ENCODE results near the gene PLCB2.

Gene PLCB2

DNA sequence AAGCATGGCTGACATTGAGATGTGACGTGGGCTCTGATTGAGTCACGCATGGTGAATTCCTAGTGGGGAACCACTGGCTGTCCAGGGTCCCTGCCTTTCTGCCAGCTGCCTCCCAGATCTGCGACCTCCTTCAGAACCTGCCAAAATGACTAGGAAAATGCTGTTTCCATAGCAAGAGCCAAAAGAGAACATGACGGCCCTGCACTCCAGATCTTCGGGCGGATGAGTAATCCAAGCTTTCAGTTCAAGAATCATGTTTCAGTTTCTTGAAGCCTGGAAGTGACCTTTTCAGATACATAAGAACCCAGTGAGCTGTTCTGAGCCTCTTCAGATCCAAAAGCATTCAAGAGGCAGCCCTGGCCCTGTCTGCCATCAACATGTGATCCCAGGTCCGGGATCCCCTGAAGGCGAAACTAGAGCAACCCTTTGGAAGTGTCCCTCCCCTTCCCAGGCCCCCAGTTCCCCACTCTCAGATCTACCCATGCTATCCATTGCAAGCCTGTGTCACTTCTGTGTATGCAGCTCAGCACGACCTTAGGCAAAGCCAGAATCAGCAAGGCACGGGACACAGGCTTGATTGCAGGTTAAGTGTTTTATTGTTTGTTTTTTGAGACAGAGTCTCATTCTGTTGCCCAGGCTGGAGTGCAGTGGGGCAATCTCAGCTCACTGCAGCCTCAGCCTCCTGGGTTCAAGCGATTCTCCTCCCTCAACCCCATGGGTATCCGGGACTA lies 44.5 kb downstream of the PLCB2 start:
- no peak for TF ChIP-seq TCF12 (IDR thresholded peaks at IDR 0.05; ENCODE audit: low read depth)
- TF ChIP-seq, protein P1, sequence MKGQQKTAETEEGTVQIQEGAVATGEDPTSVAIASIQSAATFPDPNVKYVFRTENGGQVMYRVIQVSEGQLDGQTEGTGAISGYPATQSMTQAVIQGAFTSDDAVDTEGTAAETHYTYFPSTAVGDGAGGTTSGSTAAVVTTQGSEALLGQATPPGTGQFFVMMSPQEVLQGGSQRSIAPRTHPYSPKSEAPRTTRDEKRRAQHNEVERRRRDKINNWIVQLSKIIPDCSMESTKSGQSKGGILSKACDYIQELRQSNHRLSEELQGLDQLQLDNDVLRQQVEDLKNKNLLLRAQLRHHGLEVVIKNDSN (IDR thresholded peaks at IDR 0.05): no peak
- no peak for TF ChIP-seq CEBPB (IDR thresholded peaks at IDR 0.05)
- no peak for TF ChIP-seq EP300 (IDR thresholded peaks at IDR 0.05; ENCODE audit: borderline replicate concordance)
- TF ChIP-seq EGR1 (IDR thresholded peaks at IDR 0.05): no peak
- no peak for TF ChIP-seq NFIC (IDR thresholded peaks at IDR 0.05)
- no peak for TF ChIP-seq CREB1 (IDR thresholded peaks at IDR 0.05; ENCODE audit: low read depth)
- TF ChIP-seq, protein P2, sequence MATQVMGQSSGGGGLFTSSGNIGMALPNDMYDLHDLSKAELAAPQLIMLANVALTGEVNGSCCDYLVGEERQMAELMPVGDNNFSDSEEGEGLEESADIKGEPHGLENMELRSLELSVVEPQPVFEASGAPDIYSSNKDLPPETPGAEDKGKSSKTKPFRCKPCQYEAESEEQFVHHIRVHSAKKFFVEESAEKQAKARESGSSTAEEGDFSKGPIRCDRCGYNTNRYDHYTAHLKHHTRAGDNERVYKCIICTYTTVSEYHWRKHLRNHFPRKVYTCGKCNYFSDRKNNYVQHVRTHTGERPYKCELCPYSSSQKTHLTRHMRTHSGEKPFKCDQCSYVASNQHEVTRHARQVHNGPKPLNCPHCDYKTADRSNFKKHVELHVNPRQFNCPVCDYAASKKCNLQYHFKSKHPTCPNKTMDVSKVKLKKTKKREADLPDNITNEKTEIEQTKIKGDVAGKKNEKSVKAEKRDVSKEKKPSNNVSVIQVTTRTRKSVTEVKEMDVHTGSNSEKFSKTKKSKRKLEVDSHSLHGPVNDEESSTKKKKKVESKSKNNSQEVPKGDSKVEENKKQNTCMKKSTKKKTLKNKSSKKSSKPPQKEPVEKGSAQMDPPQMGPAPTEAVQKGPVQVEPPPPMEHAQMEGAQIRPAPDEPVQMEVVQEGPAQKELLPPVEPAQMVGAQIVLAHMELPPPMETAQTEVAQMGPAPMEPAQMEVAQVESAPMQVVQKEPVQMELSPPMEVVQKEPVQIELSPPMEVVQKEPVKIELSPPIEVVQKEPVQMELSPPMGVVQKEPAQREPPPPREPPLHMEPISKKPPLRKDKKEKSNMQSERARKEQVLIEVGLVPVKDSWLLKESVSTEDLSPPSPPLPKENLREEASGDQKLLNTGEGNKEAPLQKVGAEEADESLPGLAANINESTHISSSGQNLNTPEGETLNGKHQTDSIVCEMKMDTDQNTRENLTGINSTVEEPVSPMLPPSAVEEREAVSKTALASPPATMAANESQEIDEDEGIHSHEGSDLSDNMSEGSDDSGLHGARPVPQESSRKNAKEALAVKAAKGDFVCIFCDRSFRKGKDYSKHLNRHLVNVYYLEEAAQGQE (IDR thresholded peaks at IDR 0.05; ENCODE audit: low read depth): no peak
- no peak for TF ChIP-seq ZBTB7A (IDR thresholded peaks at IDR 0.05; ENCODE audit: low read depth)
- no peak for TF ChIP-seq TAF1 (IDR thresholded peaks at IDR 0.05; ENCODE audit: low read depth)
- no peak for TF ChIP-seq RAD21 (IDR thresholded peaks at IDR 0.05; ENCODE audit: low read depth)
- no peak for TF ChIP-seq TEAD4 (IDR thresholded peaks at IDR 0.05)
- no peak for TF ChIP-seq FOXM1 (IDR thresholded peaks at IDR 0.05; ENCODE audit: borderline replicate concordance, low read depth)
- no peak for TF ChIP-seq YY1 (IDR thresholded peaks at IDR 0.05; ENCODE audit: low read depth)
- TF ChIP-seq, protein P3, sequence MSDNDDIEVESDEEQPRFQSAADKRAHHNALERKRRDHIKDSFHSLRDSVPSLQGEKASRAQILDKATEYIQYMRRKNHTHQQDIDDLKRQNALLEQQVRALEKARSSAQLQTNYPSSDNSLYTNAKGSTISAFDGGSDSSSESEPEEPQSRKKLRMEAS (IDR thresholded peaks at IDR 0.05): no peak

DNA sequence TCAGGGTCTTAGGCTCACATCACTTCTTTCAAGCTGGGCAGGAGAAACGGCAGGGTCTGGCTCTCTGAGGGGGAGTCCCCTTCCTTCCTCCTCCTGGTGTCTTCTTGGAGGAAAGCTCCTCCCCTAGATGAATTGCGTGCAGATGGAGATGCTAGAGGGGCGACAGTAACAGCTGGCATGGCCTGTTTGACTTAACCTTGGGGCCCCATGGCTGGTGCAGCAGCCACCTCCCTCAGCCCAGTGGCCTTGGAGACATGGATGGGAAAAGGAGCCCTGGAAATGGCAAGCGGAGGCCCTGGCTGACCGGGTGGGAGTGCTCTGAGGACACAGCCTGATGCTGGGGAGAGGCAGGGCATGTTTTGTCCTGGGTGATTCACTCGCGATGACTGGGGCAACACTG lies 48.7 kb downstream of the PLCB2 start:
- TF ChIP-seq RAD21 (IDR thresholded peaks at IDR 0.05; ENCODE audit: low read depth) (no peak), EP300 (IDR thresholded peaks at IDR 0.05; ENCODE audit: borderline replicate concordance) (no peak), EGR1 (IDR thresholded peaks at IDR 0.05) (no peak), TEAD4 (IDR thresholded peaks at IDR 0.05) (no peak), FOXM1 (IDR thresholded peaks at IDR 0.05; ENCODE audit: borderline replicate concordance, low read depth) (no peak), NFIC (IDR thresholded peaks at IDR 0.05) (no peak), CEBPB (IDR thresholded peaks at IDR 0.05) (no peak), YY1 (IDR thresholded peaks at IDR 0.05; ENCODE audit: low read depth) (no peak), CREB1 (IDR thresholded peaks at IDR 0.05; ENCODE audit: low read depth) (no peak), ZBTB7A (IDR thresholded peaks at IDR 0.05; ENCODE audit: low read depth) (no peak), TCF12 (IDR thresholded peaks at IDR 0.05; ENCODE audit: low read depth) (no peak), TAF1 (IDR thresholded peaks at IDR 0.05; ENCODE audit: low read depth) (no peak)
- TF ChIP-seq, protein P1 (IDR thresholded peaks at IDR 0.05): no peak
- TF ChIP-seq, protein P2 (IDR thresholded peaks at IDR 0.05; ENCODE audit: low read depth): no peak
- TF ChIP-seq, protein P3 (IDR thresholded peaks at IDR 0.05): no peak

DNA sequence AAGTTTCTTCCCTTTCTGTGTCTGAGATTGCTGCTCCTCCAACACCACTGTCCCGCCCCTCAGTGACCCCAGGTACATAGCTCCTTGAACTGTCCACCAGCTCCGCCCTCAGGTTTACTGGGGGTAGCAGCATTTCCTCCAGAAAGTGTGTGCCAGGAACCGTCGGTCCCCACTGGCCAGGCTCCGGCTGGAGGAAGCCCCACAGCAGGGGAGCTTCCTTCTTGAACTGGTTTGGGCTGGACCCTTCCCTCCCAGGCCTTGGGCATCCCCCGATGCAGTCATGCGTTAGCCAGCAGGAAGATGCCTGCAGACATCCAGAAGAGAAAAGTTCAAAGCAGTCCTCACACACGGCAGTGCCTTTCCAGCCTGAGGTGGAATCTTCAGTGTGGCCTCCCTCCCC lies 49.2 kb downstream of the PLCB2 start:
- no peak for TF ChIP-seq YY1 (IDR thresholded peaks at IDR 0.05; ENCODE audit: low read depth)
- TF ChIP-seq, protein P3 (IDR thresholded peaks at IDR 0.05): no peak
- TF ChIP-seq CEBPB (IDR thresholded peaks at IDR 0.05): no peak
- TF ChIP-seq TAF1 (IDR thresholded peaks at IDR 0.05; ENCODE audit: low read depth): no peak
- no peak for TF ChIP-seq FOXM1 (IDR thresholded peaks at IDR 0.05; ENCODE audit: borderline replicate concordance, low read depth)
- TF ChIP-seq TEAD4 (IDR thresholded peaks at IDR 0.05): no peak
- no peak for TF ChIP-seq ZBTB7A (IDR thresholded peaks at IDR 0.05; ENCODE audit: low read depth)
- no peak for TF ChIP-seq EP300 (IDR thresholded peaks at IDR 0.05; ENCODE audit: borderline replicate concordance)
- TF ChIP-seq, protein P2 (IDR thresholded peaks at IDR 0.05; ENCODE audit: low read depth): no peak
